ENCODE data around the gene CHERP. TPM values are rescaled to one million over a fixed set of nuclear protein-coding genes. Genes with fewer than 3 reads are reported as not detected.

CHERP gene
- total RNA-seq, 1 donor from 2014 or later, result 17.2 TPM

GRCh38 chr19:16540948-16541347 lies 1.3 kb downstream of the CHERP start:
- TF ChIP-seq CTCF (IDR thresholded peaks at IDR 0.05) (no peak), POLR2A (IDR thresholded peaks at IDR 0.05) (no peak), POLR2AphosphoS5 (IDR thresholded peaks at IDR 0.05; ENCODE audit: insufficient read depth in 1 of 2, low read depth in 1 of 2) (no peak)
- no peak overlapping the region for H3K27ac ChIP-seq
- intact Hi-C loops (cut with DNase I), result no loop called here

GRCh38 chr19:16537111-16537510 lies 5.1 kb downstream of the CHERP start:
- Histone ChIP-seq H3K27me3 (no peaks in the 10 kb centered on the region), H3K9me3 (no peaks in the 10 kb centered on the region), H3K36me3 (peaks cover 0 to 51% of the 10 kb centered on the region in 2 donors), H3K27ac (no peak overlapping the region), H3K4me1 (peaks cover 36% of the 10 kb centered on the region), H3K4me3 (no peak overlapping the region)
- no peak for TF ChIP-seq CTCF (IDR thresholded peaks at IDR 0.05)
- no peak for TF ChIP-seq POLR2A (IDR thresholded peaks at IDR 0.05)
- no peak for TF ChIP-seq POLR2AphosphoS5 (IDR thresholded peaks at IDR 0.05; ENCODE audit: insufficient read depth in 1 of 2, low read depth in 1 of 2)
- intact Hi-C loops (cut with DNase I), result no loop called here
- no peak for DNase-seq (ENCODE audit: extremely low spot score in 2 of 2)

More at GRCh38 chr19:16540948-16541347, 1.3 kb downstream of the CHERP start:
- H3K36me3 ChIP-seq, result peaks cover 0 to 15% of the 10 kb centered on the region in 2 donors
- H3K27me3 ChIP-seq, result no peaks in the 10 kb centered on the region
- H3K9me3 ChIP-seq, result no peaks in the 10 kb centered on the region
- no peak for DNase-seq (ENCODE audit: extremely low spot score in 2 of 2)
- peak overlapping the region; percentile 69 to 92 for H3K4me3 ChIP-seq
- H3K4me1 ChIP-seq, result peaks cover 54% of the 10 kb centered on the region

- peaks cover 30% of the 10 kb centered on the region for H3K4me1 ChIP-seq
- DNase-seq (ENCODE audit: extremely low spot score in 2 of 2), result no peak
- H3K27ac ChIP-seq, result no peak overlapping the region
- H3K9me3 ChIP-seq, result no peaks in the 10 kb centered on the region
- TF ChIP-seq CTCF (IDR thresholded peaks at IDR 0.05), result no peak
- TF ChIP-seq POLR2AphosphoS5 (IDR thresholded peaks at IDR 0.05; ENCODE audit: insufficient read depth in 1 of 2, low read depth in 1 of 2), result no peak
- TF ChIP-seq POLR2A (IDR thresholded peaks at IDR 0.05), result no peak
- H3K27me3 ChIP-seq, result no peaks in the 10 kb centered on the region
- no peak overlapping the region for H3K4me3 ChIP-seq
- intact Hi-C loops (cut with DNase I), result no loop called here
- H3K36me3 ChIP-seq, result peaks cover 0 to 61% of the 10 kb centered on the region in 2 donors
Measured at GRCh38 chr19:16536130-16536529, 6.1 kb downstream of the CHERP start.

GRCh38 chr19:16535381-16535780 lies 6.9 kb downstream of the CHERP start:
- Histone ChIP-seq H3K9me3 (no peaks in the 10 kb centered on the region), H3K27ac (no peak overlapping the region), H3K36me3 (peaks cover 0 to 69% of the 10 kb centered on the region in 2 donors), H3K4me1 (peaks cover 22% of the 10 kb centered on the region), H3K27me3 (no peaks in the 10 kb centered on the region), H3K4me3 (no peak overlapping the region)
- intact Hi-C loops (cut with DNase I), result no loop called here
- DNase-seq (ENCODE audit: extremely low spot score in 2 of 2), result no peak
- TF ChIP-seq CTCF (IDR thresholded peaks at IDR 0.05) (no peak), POLR2A (IDR thresholded peaks at IDR 0.05) (no peak), POLR2AphosphoS5 (IDR thresholded peaks at IDR 0.05; ENCODE audit: insufficient read depth in 1 of 2, low read depth in 1 of 2) (no peak)

- H3K9me3 ChIP-seq, result no peaks in the 10 kb centered on the region
- H3K27me3 ChIP-seq, result no peaks in the 10 kb centered on the region
- H3K27ac ChIP-seq, result no peak overlapping the region
- DNase-seq (ENCODE audit: extremely low spot score in 2 of 2), result no peak
- intact Hi-C loops (cut with DNase I), result no loop called here
- peaks cover 0 to 83% of the 10 kb centered on the region in 2 donors for H3K36me3 ChIP-seq
- H3K4me3 ChIP-seq, result no peak overlapping the region
- H3K4me1 ChIP-seq, result no peaks in the 10 kb centered on the region
- no peak for TF ChIP-seq POLR2AphosphoS5 (IDR thresholded peaks at IDR 0.05; ENCODE audit: insufficient read depth in 1 of 2, low read depth in 1 of 2)
Measured at GRCh38 chr19:16532440-16533234, 9.6 kb downstream of the CHERP start.
